Measurements from ENCODE around the gene ZSCAN9. TPM values are rescaled to one million over a fixed set of nuclear protein-coding genes. Genes with fewer than 3 reads are reported as not detected.

Gene ZSCAN9
- polyA plus RNA-seq, 6 donors from 2014 or later, result 8.1 to 12.2 (median 10.0) TPM; not detected in 1

- ATAC-seq (ENCODE audit: low read depth in 2 of 2), result no peak
- peaks cover 0 to 13% of the 10 kb centered on the region in 2 donors for H3K36me3 Mint-ChIP-seq
- H3K4me3 Mint-ChIP-seq, result peak overlapping the region in 3 of 8 donors; percentile 9 to 84 (median 60)
These were observed 57.9 kb downstream of the ZSCAN9 start for GRCh38 chr6:28282926-28283325.

More at GRCh38 chr6:28282926-28283325, 57.9 kb downstream of the ZSCAN9 start:
- no peaks in the 10 kb centered on the region for H3K9me3 Mint-ChIP-seq
- peaks cover 6 to 11% (median 10%) of the 10 kb centered on the region in 3 donors for H3K4me1 Mint-ChIP-seq
- DNase-seq, result no peak
- H3K27me3 Mint-ChIP-seq, result peaks cover 16 to 24% (median 20%) of the 10 kb centered on the region in 3 donors
- H3K27ac Mint-ChIP-seq, result no peak overlapping the region

Other genes starting within 250 kb of the ZSCAN9 start
- 1 to 10 TPM; 3.6 to 7.1 (median 5.3) TPM for gene ZNF165, start 144.7 kb upstream of the ZSCAN9 start, polyA plus RNA-seq (ENCODE audit: low read depth in 6 of 6)
- gene ZSCAN16, start 100.7 kb upstream of the ZSCAN9 start, polyA plus RNA-seq (ENCODE audit: low read depth in 6 of 6), result 10 to 100 TPM; 11.3 to 21.3 (median 14.7) TPM
- gene ZKSCAN8, start 83.4 kb upstream of the ZSCAN9 start, polyA plus RNA-seq (ENCODE audit: low read depth in 6 of 6), result 1 to 10 TPM in 4 of 6 donors, under 1 TPM in 1, not detected in 1; 0.95 to 2.6 (median 1.1) TPM
- 1 to 10 TPM in 5 of 6 donors, not detected in 1; 4.5 to 8.7 (median 5.1) TPM for gene ZKSCAN4, start 27.0 kb downstream of the ZSCAN9 start, polyA plus RNA-seq (ENCODE audit: low read depth in 6 of 6)
- under 1 TPM in 4 of 6 donors, not detected in 2; 0.25 to 0.61 (median 0.40) TPM for gene NKAPL, start 34.0 kb downstream of the ZSCAN9 start, polyA plus RNA-seq (ENCODE audit: low read depth in 6 of 6)
- 10 to 100 TPM in 5 of 6 donors, 1 to 10 TPM in 1; 4.8 to 22.1 (median 18.3) TPM for gene ZSCAN26, start 41.9 kb downstream of the ZSCAN9 start, polyA plus RNA-seq (ENCODE audit: low read depth in 6 of 6)
- gene PGBD1, start 56.3 kb downstream of the ZSCAN9 start, polyA plus RNA-seq (ENCODE audit: low read depth in 6 of 6), result under 1 TPM in 4 of 6 donors, not detected in 2; 0.25 to 0.86 (median 0.65) TPM
- 1 to 10 TPM in 3 of 6 donors, under 1 TPM in 2, not detected in 1; 0.54 to 3.3 (median 1.5) TPM for gene ZSCAN31, start 110.9 kb downstream of the ZSCAN9 start, polyA plus RNA-seq (ENCODE audit: low read depth in 6 of 6)
- 1 to 10 TPM in 5 of 6 donors, under 1 TPM in 1; 0.80 to 4.8 (median 3.4) TPM for gene ZKSCAN3, start 124.7 kb downstream of the ZSCAN9 start, polyA plus RNA-seq (ENCODE audit: low read depth in 6 of 6)
- 1 to 10 TPM; 2.3 to 6.3 (median 3.8) TPM for gene ZSCAN12, start 174.5 kb downstream of the ZSCAN9 start, polyA plus RNA-seq (ENCODE audit: low read depth in 6 of 6)
- gene ZSCAN23, start 218.2 kb downstream of the ZSCAN9 start, polyA plus RNA-seq (ENCODE audit: low read depth in 6 of 6), result not detected